ENCODE measurements around the gene ATP1A1. TPM values are rescaled to one million over a fixed set of nuclear protein-coding genes. Genes with fewer than 3 reads are reported as not detected.

ATP1A1 gene
- total and polyA plus RNA-seq, 2 donors (not counting 3 experiments of a cell fraction or from before 2014, with no cell fraction given): 263 to 325 TPM

DNA sequence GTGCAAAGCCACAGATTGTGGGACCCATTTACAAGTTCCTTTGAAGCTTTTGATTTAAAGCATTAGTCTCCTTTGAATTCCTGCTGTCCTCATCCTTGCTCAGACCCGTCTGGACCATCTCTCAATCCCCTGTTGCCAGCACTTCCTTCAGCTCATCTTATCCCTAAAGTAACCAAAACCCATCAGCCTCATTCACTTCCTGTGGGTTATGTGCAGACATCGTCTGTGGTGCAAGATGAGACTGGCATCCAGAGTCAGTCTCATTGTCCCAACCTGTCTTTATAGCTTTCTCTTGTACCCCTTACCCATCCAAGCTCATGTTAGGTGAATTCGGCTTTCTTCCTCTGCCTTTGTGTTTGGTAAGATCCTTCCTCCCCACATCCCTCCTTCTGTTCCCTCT is 29.3 kb downstream of the ATP1A1 start:
- POLR2A ChIA-PET: no interaction called here
- dilution Hi-C loops (cut with MboI; ENCODE audit: extremely low pct_ligation_motif_present, low sequenced_read_pairs) (no loop called here), intact Hi-C loops (cut with micrococcal nuclease) (no loop called here)
- TF ChIP-seq MYC (IDR thresholded peaks at IDR 0.05; ENCODE audit: low read depth, low read length) (no peak), JUN (IDR thresholded peaks at IDR 0.05; ENCODE audit: borderline replicate concordance, insufficient read depth, insufficient read length, low read depth) (no peak), POLR2AphosphoS5 (IDR thresholded peaks at IDR 0.05; ENCODE audit: insufficient read depth, low read depth, low read length) (no peak)
- TF ChIP-seq, protein P1, sequence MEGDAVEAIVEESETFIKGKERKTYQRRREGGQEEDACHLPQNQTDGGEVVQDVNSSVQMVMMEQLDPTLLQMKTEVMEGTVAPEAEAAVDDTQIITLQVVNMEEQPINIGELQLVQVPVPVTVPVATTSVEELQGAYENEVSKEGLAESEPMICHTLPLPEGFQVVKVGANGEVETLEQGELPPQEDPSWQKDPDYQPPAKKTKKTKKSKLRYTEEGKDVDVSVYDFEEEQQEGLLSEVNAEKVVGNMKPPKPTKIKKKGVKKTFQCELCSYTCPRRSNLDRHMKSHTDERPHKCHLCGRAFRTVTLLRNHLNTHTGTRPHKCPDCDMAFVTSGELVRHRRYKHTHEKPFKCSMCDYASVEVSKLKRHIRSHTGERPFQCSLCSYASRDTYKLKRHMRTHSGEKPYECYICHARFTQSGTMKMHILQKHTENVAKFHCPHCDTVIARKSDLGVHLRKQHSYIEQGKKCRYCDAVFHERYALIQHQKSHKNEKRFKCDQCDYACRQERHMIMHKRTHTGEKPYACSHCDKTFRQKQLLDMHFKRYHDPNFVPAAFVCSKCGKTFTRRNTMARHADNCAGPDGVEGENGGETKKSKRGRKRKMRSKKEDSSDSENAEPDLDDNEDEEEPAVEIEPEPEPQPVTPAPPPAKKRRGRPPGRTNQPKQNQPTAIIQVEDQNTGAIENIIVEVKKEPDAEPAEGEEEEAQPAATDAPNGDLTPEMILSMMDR (IDR thresholded peaks at IDR 0.05; ENCODE audit: extremely low read depth in 1 of 2, insufficient read depth in 1 of 2, low read depth in 1 of 2, low read length in 2 of 2): no peak
- Histone ChIP-seq H3K9ac (replicated peaks; ENCODE audit: extremely low read depth, insufficient read depth, low read length) (no peak overlapping the region), H3K4me2 (ENCODE audit: insufficient read depth, low read length) (no peak overlapping the region), H3K36me3 (ENCODE audit: control insufficient read depth in 2 of 2, extremely low read depth in 1 of 2, insufficient read depth in 2 of 2, low read length in 2 of 2) (peaks cover 66 to 76% of the 10 kb centered on the region in 2 experiments), H3K4me1 (ENCODE audit: control insufficient read depth, extremely low read depth, insufficient read depth, low read length) (no peaks in the 10 kb centered on the region), H3K27me3 (ENCODE audit: control insufficient read depth in 2 of 2, insufficient read depth in 2 of 2, low read length in 2 of 2) (no peaks in the 10 kb centered on the region), H3K9me1 (replicated peaks; ENCODE audit: control insufficient read depth, extremely low read depth, insufficient read depth, low read length) (no peaks in the 10 kb centered on the region), H3K4me3 (replicated peaks in 1 of 3; ENCODE audit: insufficient read depth in 1 of 3, low read depth in 1 of 3, low read length in 3 of 3) (no peak overlapping the region), H3K27ac (ENCODE audit: insufficient read depth, low read depth, low read length) (no peak overlapping the region), H3K9me3 (replicated peaks; ENCODE audit: control insufficient read depth, insufficient read depth, low read length) (no peaks in the 10 kb centered on the region), H4K20me1 (replicated peaks; ENCODE audit: control insufficient read depth, extremely low read depth, insufficient read depth, low read length) (no peaks in the 10 kb centered on the region), H3K79me2 (ENCODE audit: control insufficient read depth, insufficient read depth, low read length) (no peaks in the 10 kb centered on the region), H2AFZ (ENCODE audit: low read depth, low read length) (no peak overlapping the region)
- no peak for FAIRE-seq
- CTCF ChIA-PET: interaction anchor here (1.2 to 10.4 kb wide), 6 partner anchors 15 to 263 kb away, joined by 3 to 97 read pairs (median 4); no protein-coding TSS in a partner anchor
- BruUV-seq (replicated peaks): no TSS peak
- no peak for DNase-seq (ENCODE audit: low read depth, low spot score)

DNA sequence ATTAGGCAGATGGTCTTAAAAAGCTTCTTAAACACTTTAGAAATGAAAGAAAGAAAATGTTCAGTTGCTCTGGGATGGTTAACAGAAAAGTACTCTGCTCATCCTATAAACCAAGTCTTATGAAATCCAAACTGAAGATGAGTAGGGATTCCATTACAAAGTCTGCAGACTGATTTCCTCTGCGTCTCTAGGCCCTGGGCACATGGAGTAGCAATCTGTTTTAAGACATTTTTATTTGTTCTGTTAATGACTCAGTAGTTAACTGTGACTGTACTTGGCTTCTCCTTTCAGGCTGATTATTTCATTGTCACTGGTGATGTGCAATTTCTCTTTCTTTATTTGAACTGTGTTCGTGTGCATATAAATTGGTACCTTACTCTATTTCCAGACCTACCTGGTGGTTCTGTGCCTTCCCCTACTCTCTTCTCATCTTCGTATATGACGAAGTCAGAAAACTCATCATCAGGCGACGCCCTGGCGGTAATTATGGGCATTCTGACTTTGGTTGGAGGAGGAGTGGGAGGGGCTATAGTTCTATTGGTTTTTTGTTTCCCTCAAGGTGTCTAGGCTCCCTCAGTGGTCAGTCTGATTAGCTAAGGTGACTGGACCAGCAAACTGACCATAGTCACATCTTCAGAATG is 30.6 kb downstream of the ATP1A1 start:
- Histone ChIP-seq H2AFZ (ENCODE audit: low read depth, low read length) (no peak overlapping the region), H3K27me3 (ENCODE audit: control insufficient read depth in 2 of 2, insufficient read depth in 2 of 2, low read length in 2 of 2) (no peaks in the 10 kb centered on the region), H3K4me3 (replicated peaks in 1 of 3; ENCODE audit: insufficient read depth in 1 of 3, low read depth in 1 of 3, low read length in 3 of 3) (no peak overlapping the region), H4K20me1 (replicated peaks; ENCODE audit: control insufficient read depth, extremely low read depth, insufficient read depth, low read length) (no peaks in the 10 kb centered on the region), H3K79me2 (ENCODE audit: control insufficient read depth, insufficient read depth, low read length) (no peaks in the 10 kb centered on the region), H3K36me3 (ENCODE audit: control insufficient read depth in 2 of 2, extremely low read depth in 1 of 2, insufficient read depth in 2 of 2, low read length in 2 of 2) (peaks cover 56 to 67% of the 10 kb centered on the region in 2 experiments), H3K4me1 (ENCODE audit: control insufficient read depth, extremely low read depth, insufficient read depth, low read length) (no peaks in the 10 kb centered on the region), H3K9me1 (replicated peaks; ENCODE audit: control insufficient read depth, extremely low read depth, insufficient read depth, low read length) (no peaks in the 10 kb centered on the region), H3K9me3 (replicated peaks; ENCODE audit: control insufficient read depth, insufficient read depth, low read length) (no peaks in the 10 kb centered on the region), H3K9ac (replicated peaks; ENCODE audit: extremely low read depth, insufficient read depth, low read length) (no peak overlapping the region), H3K4me2 (ENCODE audit: insufficient read depth, low read length) (no peak overlapping the region), H3K27ac (ENCODE audit: insufficient read depth, low read depth, low read length) (no peak overlapping the region)
- peak; percentile 52 for FAIRE-seq
- intact Hi-C loops (cut with micrococcal nuclease) (no loop called here), dilution Hi-C loops (cut with MboI; ENCODE audit: extremely low pct_ligation_motif_present, low sequenced_read_pairs) (no loop called here)
- DNase-seq (ENCODE audit: low read depth, low spot score): no peak
- BruUV-seq (replicated peaks): no TSS peak
- POLR2A ChIA-PET: no interaction called here
- CTCF ChIA-PET: interaction anchor here (1.2 to 10.4 kb wide), 3 partner anchors 14 to 95 kb away, joined by 3 to 97 read pairs (median 5); no protein-coding TSS in a partner anchor
- no peak for TF ChIP-seq GATA2 (IDR thresholded peaks at IDR 0.05; ENCODE audit: insufficient read depth, insufficient read length, low read depth, low read length)
- no peak for TF ChIP-seq JUN (IDR thresholded peaks at IDR 0.05; ENCODE audit: borderline replicate concordance, insufficient read depth, insufficient read length, low read depth)
